Mucosa of rectum (tissue), 2 donors: ENCODE measurements around the gene AFF2.

ENCODE experiments used
- H3K27ac ChIP-seq, 2 donors: one replicate each; pipeline ENCODE4 v1.7.0; 2013; ENCODE audit warnings: inconsistent platforms in 2 of 2, low read depth in 2 of 2, low read length in 2 of 2
- H3K27me3 ChIP-seq, 2 donors: one replicate each; pipeline ENCODE4 v1.7.0; 2013; ENCODE audit warnings: low read length in 2 of 2; ENCODE audit not compliant: control insufficient read depth in 2 of 2, insufficient read depth in 2 of 2
- H3K36me3 ChIP-seq, 2 donors: one replicate each; pipeline ENCODE4 v1.7.0; 2013; ENCODE audit warnings: low read length in 2 of 2; ENCODE audit not compliant: control insufficient read depth in 2 of 2, insufficient read depth in 2 of 2
- H3K4me1 ChIP-seq, 2 donors: one replicate each; pipeline ENCODE4 v1.7.0; 2013; ENCODE audit warnings: low read length in 2 of 2, mild to moderate bottlenecking in 1 of 2; ENCODE audit not compliant: control insufficient read depth in 2 of 2, insufficient read depth in 2 of 2
- H3K4me3 ChIP-seq, 2 donors: one replicate each; pipeline ENCODE4 v1.7.0; 2013; ENCODE audit warnings: low read length in 2 of 2
- H3K9ac ChIP-seq, 2 donors: one replicate each; pipeline ENCODE4 v1.7.0; 2013; ENCODE audit warnings: low read length in 2 of 2, low read depth in 1 of 2, mild to moderate bottlenecking in 1 of 2
- H3K9me3 ChIP-seq, 2 donors: one replicate each; pipeline ENCODE4 v1.7.0; 2013; ENCODE audit warnings: low read length in 2 of 2; ENCODE audit not compliant: control insufficient read depth in 2 of 2
- donor health status: healthy.
- donor health status: Normal muscosa, but diverticular disease.

AFF2 gene

DNA sequence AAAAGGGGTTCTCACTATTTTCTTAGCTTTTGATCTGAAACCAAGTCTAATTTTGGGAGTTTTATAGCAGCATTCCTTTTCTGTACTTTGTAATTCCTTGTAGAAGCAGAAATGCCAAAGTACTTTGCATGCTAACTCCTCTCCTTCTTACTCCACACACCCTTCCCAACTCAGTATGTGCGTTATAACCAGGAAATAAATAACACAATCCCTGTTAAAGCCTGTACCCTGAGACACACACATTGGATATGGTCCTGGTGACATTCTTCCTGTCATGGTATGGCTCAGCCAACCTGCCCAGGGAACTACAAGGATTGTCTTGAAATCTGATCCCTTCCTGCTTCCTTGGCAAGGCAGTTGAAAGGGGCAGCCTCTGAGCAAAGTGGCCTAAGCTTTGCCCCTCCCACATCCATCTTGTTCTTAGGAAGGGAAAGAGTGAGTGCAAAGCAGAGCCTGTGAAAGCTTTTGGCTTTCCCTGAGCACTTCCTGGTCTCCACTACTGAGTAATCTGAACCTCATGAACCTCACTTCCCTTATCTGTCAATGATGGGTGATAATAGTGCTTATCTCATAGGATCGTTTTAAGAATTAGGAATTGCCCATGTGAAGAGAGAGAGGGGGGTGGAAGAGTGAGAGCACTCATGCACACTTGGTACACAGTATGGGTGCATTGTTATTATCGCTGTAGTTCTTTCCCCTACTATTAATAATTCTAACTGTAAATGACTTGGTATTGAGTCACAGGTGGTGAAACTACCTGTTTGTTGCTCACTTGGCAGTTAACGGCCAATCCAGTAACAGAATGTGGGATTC is 109.3 kb downstream of the AFF2 start:
- H3K27me3 ChIP-seq = no peaks in the 10 kb centered on the region
- H3K4me3 ChIP-seq = no peak overlapping the region
- H3K9ac ChIP-seq = no peak overlapping the region
- H3K27ac ChIP-seq = no peak overlapping the region
- no peaks in the 10 kb centered on the region for H3K36me3 ChIP-seq
- no peaks in the 10 kb centered on the region for H3K9me3 ChIP-seq
- H3K4me1 ChIP-seq = no peaks in the 10 kb centered on the region

DNA sequence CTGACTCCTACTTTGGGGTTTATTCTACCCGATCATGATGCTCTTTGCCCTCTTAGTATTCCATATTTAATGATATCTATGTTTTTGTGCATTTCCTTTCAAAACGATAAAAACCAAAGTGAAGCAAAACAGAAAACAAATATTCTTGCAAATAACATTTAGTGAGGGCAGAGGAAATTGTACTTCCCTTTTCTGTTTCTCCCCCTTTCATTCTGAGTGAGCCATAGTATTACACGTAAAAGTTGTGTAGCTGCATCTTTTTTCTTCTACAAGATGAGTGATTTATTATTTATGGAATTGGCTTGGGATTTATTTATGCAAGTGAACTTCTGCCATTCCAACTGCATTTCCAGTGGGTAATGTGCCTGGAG is 109.9 kb downstream of the AFF2 start:
- Histone ChIP-seq H3K4me3 (no peak overlapping the region), H3K9me3 (no peaks in the 10 kb centered on the region), H3K4me1 (no peaks in the 10 kb centered on the region), H3K36me3 (no peaks in the 10 kb centered on the region), H3K27ac (no peak overlapping the region), H3K9ac (no peak overlapping the region), H3K27me3 (no peaks in the 10 kb centered on the region)

DNA sequence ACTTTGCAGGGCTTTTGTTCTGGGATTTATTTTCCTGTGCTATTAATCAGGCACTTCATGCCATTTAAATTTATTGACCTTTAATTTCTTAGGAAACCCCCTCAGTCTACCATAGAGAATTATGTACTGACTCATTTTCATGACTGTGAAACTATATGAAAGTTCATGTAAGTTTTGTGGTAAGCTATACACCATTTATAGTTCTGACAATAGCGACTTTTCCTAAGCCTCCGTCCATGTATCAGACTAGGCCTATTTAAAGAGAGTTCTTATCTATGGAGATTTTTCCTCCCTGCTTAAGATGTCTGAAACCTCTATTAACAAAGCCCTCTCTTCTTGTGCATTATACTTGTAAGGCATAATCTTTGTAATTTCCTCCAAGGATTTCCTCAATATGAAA is 111.6 kb downstream of the AFF2 start:
- H3K27ac ChIP-seq = no peak overlapping the region
- no peak overlapping the region for H3K4me3 ChIP-seq
- no peaks in the 10 kb centered on the region for H3K36me3 ChIP-seq
- no peaks in the 10 kb centered on the region for H3K27me3 ChIP-seq
- no peaks in the 10 kb centered on the region for H3K4me1 ChIP-seq
- H3K9ac ChIP-seq = no peak overlapping the region
- H3K9me3 ChIP-seq = no peaks in the 10 kb centered on the region

DNA sequence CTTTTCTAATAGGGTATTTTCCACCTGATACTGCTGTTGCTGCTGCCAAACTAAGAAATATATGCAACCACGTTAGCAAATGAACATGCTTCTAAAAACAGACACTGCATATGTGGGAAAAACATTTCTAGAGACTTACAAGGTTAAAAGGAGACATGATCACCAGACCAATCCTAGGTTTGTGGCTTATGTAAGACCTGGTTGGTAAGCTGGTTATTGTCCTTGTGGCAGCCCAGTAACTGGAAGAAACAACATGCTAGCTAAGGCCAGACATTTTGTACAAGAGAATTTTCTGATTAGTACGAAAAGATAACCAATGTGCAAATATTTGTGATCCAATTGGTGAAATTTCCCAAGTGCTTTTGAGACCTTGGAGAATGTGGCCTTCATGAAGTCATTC is 112.0 kb downstream of the AFF2 start:
- H3K9me3 ChIP-seq = no peaks in the 10 kb centered on the region

DNA sequence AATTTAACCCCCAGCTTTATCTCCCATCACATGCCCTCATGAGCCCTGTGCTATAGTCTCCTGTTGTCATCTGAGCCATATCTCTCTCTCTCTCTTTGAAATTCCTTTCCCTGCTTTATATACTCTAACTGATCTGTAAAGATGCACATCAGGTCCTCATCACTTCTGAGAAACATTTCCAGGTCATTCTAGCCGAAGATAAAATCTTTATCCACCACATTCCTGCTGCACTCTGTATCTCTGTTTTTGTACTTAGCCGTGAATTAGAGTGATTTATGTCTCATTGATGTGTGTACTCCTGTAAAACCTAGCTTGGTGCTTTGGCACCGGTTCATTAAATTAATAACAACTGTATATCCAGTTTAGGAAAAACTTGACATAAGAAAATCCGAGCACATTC is 113.2 kb downstream of the AFF2 start:
- no peak overlapping the region for H3K27ac ChIP-seq
- no peak overlapping the region for H3K4me3 ChIP-seq
- H3K4me1 ChIP-seq = no peaks in the 10 kb centered on the region
- no peaks in the 10 kb centered on the region for H3K36me3 ChIP-seq
- H3K9ac ChIP-seq = no peak overlapping the region
- no peaks in the 10 kb centered on the region for H3K9me3 ChIP-seq
- H3K27me3 ChIP-seq = no peaks in the 10 kb centered on the region

More for the DNA sequence above, 112.0 kb downstream of the AFF2 start:
- Histone ChIP-seq H3K4me3 (no peak overlapping the region), H3K36me3 (no peaks in the 10 kb centered on the region), H3K27me3 (no peaks in the 10 kb centered on the region), H3K27ac (no peak overlapping the region), H3K9ac (no peak overlapping the region), H3K4me1 (no peaks in the 10 kb centered on the region)

DNA sequence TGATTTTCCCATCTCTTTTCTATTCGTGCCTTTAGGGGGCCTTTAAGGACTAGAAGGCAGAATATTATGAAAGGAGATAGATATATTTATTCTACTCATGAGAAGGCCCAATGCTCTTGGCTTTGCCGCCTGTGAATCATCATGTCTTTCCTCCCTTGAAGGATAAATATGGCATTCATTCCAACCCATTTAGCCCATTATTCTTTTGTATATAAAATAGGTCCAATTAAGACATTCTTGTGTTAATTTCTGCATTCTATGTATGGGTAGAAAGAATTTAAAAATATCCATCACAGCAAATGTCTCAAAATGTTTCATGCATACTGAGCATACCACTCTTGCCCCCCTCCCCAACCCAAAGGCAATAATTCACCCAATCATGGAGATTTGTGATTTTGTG is 115.1 kb downstream of the AFF2 start:
- H3K27me3 ChIP-seq = no peaks in the 10 kb centered on the region
- H3K4me3 ChIP-seq = no peak overlapping the region
- H3K27ac ChIP-seq = no peak overlapping the region
- no peaks in the 10 kb centered on the region for H3K9me3 ChIP-seq
- H3K4me1 ChIP-seq = no peaks in the 10 kb centered on the region
- H3K36me3 ChIP-seq = no peaks in the 10 kb centered on the region
- no peak overlapping the region for H3K9ac ChIP-seq

DNA sequence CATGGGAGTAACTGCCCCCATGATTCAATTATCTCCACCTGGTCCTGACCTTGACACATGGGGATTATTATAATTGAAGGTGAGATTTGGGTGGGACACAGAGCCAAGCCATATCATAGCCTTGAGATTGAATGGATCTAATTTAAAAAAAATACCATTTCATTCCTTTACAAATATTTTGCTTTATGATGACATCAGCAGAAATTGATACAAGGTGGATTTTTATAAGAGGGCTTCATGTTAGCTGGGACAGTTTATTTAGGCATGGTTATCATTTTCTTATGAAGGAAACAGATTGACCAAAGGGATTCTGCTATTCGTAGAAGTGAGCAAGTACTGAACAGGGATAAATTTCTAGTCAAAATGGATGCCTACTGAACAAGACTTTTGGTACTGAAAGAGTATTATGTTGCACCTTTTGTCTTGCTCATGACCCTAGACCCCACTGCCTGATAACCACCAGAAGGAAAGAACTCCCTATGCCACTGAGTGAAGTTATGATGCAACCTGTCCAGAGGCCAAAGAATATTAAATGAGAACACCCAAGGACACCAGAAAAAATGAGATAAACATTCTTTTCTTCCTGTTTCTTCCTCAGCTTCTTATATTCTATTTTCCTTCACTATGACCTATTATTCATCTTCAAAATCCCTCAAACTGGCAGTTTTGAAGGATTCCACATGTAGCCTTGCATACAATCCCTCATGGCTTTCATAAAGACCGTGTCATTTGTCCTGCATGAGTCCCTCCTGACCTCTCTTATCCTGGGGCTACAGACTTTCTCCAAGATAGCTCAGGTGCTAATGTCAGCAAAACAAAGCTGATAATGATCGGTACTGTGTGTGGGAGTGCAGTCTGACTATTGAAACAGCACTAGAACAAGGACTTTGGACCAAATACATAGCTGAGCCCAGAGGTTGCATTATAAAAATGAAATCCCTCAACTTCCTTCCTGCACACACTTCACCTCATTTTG is 118.3 kb downstream of the AFF2 start:
- no peak overlapping the region for H3K27ac ChIP-seq
- H3K36me3 ChIP-seq = no peaks in the 10 kb centered on the region
- H3K27me3 ChIP-seq = no peaks in the 10 kb centered on the region
- no peak overlapping the region for H3K4me3 ChIP-seq
- no peaks in the 10 kb centered on the region for H3K9me3 ChIP-seq
- H3K9ac ChIP-seq = no peak overlapping the region
- no peaks in the 10 kb centered on the region for H3K4me1 ChIP-seq

DNA sequence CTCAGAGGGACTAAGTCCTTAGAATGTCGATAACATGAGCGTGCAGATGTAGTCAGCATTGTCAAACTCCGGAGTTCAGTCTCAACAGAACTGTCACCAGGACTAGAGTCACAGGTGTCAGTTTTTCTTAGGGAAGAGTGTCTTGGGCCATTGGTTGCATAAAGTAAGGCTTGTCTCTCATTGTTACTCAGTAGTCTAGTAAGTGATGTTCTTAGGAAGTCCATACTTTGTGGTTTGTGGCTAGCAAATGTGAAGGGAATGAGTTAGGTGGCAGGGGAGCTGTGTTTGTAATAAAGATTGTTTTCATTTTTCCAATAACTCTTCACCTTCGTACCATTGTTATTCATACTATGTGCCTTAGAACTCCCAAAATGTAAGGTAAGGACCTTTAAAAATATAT is 119.6 kb downstream of the AFF2 start:
- H3K36me3 ChIP-seq = no peaks in the 10 kb centered on the region
- no peaks in the 10 kb centered on the region for H3K27me3 ChIP-seq
- no peak overlapping the region for H3K4me3 ChIP-seq
- H3K27ac ChIP-seq = no peak overlapping the region
- H3K9me3 ChIP-seq = no peaks in the 10 kb centered on the region
- H3K4me1 ChIP-seq = no peaks in the 10 kb centered on the region
- H3K9ac ChIP-seq = no peak overlapping the region

DNA sequence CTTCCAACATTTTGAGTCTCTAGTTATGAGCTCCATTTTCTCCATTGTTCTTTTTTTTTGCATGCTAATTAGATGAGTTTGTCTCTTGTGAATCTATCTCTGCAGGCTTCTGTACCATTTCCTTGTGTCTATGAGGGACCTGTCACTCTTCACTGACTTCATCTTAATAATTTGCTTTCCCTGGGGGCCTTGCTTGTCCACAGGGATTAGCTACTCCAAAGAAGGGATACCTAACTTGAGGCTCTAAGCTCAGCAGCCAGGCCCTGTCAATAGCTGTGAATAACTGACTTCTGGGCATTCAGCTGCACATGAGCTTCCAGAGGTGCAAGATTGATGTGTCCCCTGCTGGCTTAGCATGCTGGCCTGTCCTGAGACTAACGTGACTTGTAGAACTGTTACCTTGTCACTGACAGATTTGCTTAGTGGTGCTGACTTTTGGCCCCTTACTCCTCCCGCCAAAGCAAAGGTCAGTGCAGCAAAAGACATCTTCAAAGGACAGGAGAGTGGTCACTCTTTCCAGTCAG is 124.6 kb downstream of the AFF2 start:
- Histone ChIP-seq H3K9me3 (no peaks in the 10 kb centered on the region), H3K9ac (no peak overlapping the region), H3K27me3 (no peaks in the 10 kb centered on the region), H3K36me3 (no peaks in the 10 kb centered on the region), H3K27ac (no peak overlapping the region), H3K4me3 (no peak overlapping the region), H3K4me1 (no peaks in the 10 kb centered on the region)

DNA sequence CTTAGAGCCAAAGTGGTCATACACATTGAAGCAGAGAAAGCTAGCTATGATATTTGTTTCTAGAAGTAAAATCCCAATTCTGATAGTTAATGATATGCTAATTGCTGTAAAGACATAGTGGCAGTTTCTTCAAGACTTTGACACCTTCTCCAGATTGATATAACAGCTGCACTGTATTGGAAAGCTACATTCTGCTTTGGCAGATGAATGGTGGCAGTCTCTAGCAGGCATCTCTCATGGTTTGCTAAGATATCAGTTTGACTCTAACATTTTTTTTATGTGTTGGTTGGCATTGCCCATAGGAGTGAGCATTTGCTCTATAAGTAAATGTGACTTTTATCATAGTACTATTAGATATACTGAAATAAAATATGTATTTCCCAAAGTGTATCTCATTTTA is 128.2 kb downstream of the AFF2 start:
- Histone ChIP-seq H3K9ac (no peak overlapping the region), H3K4me3 (no peak overlapping the region), H3K9me3 (no peaks in the 10 kb centered on the region), H3K36me3 (no peaks in the 10 kb centered on the region), H3K4me1 (no peaks in the 10 kb centered on the region), H3K27ac (no peak overlapping the region), H3K27me3 (no peaks in the 10 kb centered on the region)
